Upper lobe of left lung (tissue), 6 donors: Measurements from ENCODE around the gene TPP2. TPM values are rescaled to one million over a fixed set of nuclear protein-coding genes. Genes with fewer than 3 reads are reported as not detected.

Source experiments
- ATAC-seq, 2 donors: fragments of 200-7000 bp; cut with Tn5 transposase; one replicate each; pipeline ENCODE4 v1.9.1; 2022; ENCODE audit warnings: mild to moderate bottlenecking in 2 of 2, moderate library complexity in 2 of 2; ENCODE audit not compliant: low FRiP score in 2 of 2
- DNase-seq, 2 donors: peaks; one replicate each; pipeline ENCODE4 v3.0.0-alpha.2; 2019 to 2020
- H3K27ac ChIP-seq, 4 donors: fragments of 200-600 bp; sonication (generic); one replicate each; pipeline ENCODE4 v1.5.1; 2016 to 2019
- H3K27me3 ChIP-seq, 4 donors: fragments of 200-600 bp; sonication (generic); one replicate each; pipeline ENCODE4 v1.5.1; 2017 to 2019
- H3K36me3 ChIP-seq, 4 donors: fragments of 200-600 bp; sonication (generic); one replicate each; pipeline ENCODE4 v1.5.1; 2016 to 2019
- H3K4me1 ChIP-seq, 4 donors: fragments of 200-600 bp; sonication (generic); one replicate each; pipeline ENCODE4 v1.5.1; 2018 to 2019
- H3K4me3 ChIP-seq, 4 donors: fragments of 200-600 bp; sonication (generic); one replicate each; pipeline ENCODE4 v1.5.1; 2017 to 2019; ENCODE audit warnings: mild to moderate bottlenecking in 2 of 4, moderate library complexity in 1 of 4
- H3K9me3 ChIP-seq, 4 donors: fragments of 200-600 bp; sonication (generic); one replicate each; pipeline ENCODE4 v1.5.1; 2018 to 2019
- EP300 ChIP-seq, 4 donors: sonication (generic); formaldehyde crosslinking; IDR thresholded peaks; one replicate each; pipeline ENCODE4 v1.5.1; 2017; ENCODE audit warnings: antibody characterized with exemption in 4 of 4, control low read depth in 2 of 4
- POLR2A ChIP-seq, 4 donors: fragments of 450-650 bp; IDR thresholded peaks; one replicate each; pipeline ENCODE4 v1.5.1; 2016 to 2017; ENCODE audit warnings: antibody characterized with exemption in 4 of 4, mild to moderate bottlenecking in 2 of 4
- POLR2AphosphoS5 ChIP-seq, 2 donors: sonication (generic); formaldehyde crosslinking; IDR thresholded peaks; one replicate each; pipeline ENCODE4 v1.5.1; 2017; ENCODE audit warnings: antibody characterized with exemption in 2 of 2
- WGBS, 2 donors: methylation state at CpG; one replicate each; pipeline ENCODE4 v1.1.5; 2017 to 2018; 5-methylcytosine and 5-hydroxymethylcytosine counted together
- total RNA-seq, 6 donors: library from RNA; depleted of rRNA in 4 of 6; stranded (reverse); fragments of >200 nt in 4 of 6; gene quantifications; one replicate each; pipeline versions ENCODE4 v1.1.0 to v1.2.1, GENCODE V29; 2016 to 2021
- TF ChIP-seq, protein P1 (sequence below), 6 experiments: fragments of 450-650 bp in 4 of 6; fragments of 200-600 bp in 2 of 6; sonication (generic) in 2 of 6; IDR thresholded peaks; one replicate each; pipeline ENCODE4 v1.5.1; 2016 to 2019; ENCODE audit warnings: antibody characterized with exemption in 6 of 6
- donor health status: DM: no; HTN: no; CAD: no; lungs with moderate emphysema.
- donor health status: DM: no; HTN: yes; CAD: no; lungs with severe emphysema.

TPP2 gene
- total RNA-seq, 6 donors from 2014 or later: 30.8 to 69.1 (median 41.2) TPM

DNA sequence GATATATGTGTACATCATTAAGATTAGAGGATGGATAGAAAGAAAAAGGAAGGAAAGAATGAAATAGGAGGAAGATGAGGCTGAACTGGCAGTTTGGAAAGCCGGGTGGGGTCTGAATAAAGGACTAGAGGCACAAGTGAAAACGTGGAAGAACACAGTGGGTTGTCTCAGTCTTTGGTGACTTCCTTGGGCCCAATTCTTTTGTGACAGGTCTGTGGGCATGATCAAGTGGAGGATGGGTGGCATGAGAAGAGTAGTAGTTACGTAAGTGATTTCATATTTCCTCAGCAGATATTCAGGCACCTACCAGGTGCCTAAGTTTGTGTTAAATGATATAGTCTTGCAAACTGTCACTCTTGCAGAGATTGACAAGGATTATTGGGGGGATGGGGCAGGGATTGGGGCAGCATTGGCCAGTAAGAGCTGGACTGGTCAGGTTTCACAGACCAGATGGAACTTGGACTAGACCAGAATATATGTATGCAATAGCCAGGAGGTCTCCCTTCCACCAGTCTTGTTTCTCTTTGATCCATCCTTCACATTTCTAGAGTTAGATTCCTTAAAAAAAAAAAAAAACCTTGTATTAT, 2.7 kb downstream of the TPP2 start:
- Histone ChIP-seq H3K36me3 (no peaks in the 10 kb centered on the region), H3K9me3 (no peaks in the 10 kb centered on the region), H3K27me3 (no peaks in the 10 kb centered on the region), H3K4me3 (no peak overlapping the region), H3K4me1 (peaks cover 26 to 48% (median 36%) of the 10 kb centered on the region in 4 donors), H3K27ac (no peak overlapping the region)
- ATAC-seq: no peak
- TF ChIP-seq, protein P1, sequence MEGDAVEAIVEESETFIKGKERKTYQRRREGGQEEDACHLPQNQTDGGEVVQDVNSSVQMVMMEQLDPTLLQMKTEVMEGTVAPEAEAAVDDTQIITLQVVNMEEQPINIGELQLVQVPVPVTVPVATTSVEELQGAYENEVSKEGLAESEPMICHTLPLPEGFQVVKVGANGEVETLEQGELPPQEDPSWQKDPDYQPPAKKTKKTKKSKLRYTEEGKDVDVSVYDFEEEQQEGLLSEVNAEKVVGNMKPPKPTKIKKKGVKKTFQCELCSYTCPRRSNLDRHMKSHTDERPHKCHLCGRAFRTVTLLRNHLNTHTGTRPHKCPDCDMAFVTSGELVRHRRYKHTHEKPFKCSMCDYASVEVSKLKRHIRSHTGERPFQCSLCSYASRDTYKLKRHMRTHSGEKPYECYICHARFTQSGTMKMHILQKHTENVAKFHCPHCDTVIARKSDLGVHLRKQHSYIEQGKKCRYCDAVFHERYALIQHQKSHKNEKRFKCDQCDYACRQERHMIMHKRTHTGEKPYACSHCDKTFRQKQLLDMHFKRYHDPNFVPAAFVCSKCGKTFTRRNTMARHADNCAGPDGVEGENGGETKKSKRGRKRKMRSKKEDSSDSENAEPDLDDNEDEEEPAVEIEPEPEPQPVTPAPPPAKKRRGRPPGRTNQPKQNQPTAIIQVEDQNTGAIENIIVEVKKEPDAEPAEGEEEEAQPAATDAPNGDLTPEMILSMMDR (IDR thresholded peaks at IDR 0.05): no peak
- TF ChIP-seq EP300 (IDR thresholded peaks at IDR 0.05) (no peak), POLR2AphosphoS5 (IDR thresholded peaks at IDR 0.05) (no peak), POLR2A (IDR thresholded peaks at IDR 0.05) (no peak)
- WGBS, 2 donors: 51 to 60% methylated on average over 3 of the region's 3 CpGs
- DNase-seq: no peak

DNA sequence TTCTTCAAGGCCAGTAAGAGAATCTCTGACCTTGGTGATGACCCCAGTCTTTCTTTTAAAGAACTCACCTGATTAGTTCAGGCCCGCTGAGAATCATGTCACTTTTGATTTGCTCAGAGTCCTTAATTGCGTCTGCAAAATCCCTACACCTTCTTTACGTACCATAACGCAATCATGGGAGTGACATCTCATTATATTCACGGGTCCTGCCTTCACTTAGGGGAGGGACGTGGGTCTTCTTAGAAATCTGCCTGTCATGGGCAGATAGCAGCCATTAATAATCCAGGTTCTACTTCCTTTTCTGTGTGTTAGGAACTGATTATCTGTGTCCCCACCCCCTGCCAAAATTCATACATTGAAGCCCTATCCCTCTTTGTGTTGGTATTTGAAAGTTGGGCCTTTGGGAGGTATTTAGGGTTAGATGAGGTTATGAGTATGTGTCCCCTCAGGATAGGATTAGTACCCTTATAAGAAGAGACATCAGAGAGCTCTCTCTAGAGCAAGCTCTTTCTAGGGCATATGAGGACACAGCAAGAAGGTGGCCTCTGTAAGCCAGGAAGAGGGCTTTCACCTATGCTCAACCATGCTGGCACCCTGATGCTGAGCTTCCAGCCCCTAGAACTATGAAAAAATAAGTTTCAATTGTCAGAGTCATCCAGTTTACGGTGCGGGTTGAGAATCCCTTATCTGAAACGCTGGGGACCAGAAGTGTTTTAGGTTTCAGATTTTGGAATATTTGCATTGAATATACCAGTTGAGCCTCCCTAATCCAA, 9.9 kb downstream of the TPP2 start:
- no peak for DNase-seq
- WGBS, 2 donors: 88 to 95% methylated on average over 9 of the region's 9 CpGs
- Histone ChIP-seq H3K4me3 (no peak overlapping the region), H3K9me3 (no peaks in the 10 kb centered on the region), H3K27me3 (no peaks in the 10 kb centered on the region), H3K27ac (no peak overlapping the region), H3K36me3 (peaks cover 0 to 64% (median 18%) of the 10 kb centered on the region in 4 donors), H3K4me1 (peaks cover 0 to 12% (median 3%) of the 10 kb centered on the region in 4 donors)
- ATAC-seq: no peak
- TF ChIP-seq EP300 (IDR thresholded peaks at IDR 0.05) (no peak), POLR2A (IDR thresholded peaks at IDR 0.05) (no peak), POLR2AphosphoS5 (IDR thresholded peaks at IDR 0.05) (no peak)
- TF ChIP-seq, protein P1 (IDR thresholded peaks at IDR 0.05): no peak

DNA sequence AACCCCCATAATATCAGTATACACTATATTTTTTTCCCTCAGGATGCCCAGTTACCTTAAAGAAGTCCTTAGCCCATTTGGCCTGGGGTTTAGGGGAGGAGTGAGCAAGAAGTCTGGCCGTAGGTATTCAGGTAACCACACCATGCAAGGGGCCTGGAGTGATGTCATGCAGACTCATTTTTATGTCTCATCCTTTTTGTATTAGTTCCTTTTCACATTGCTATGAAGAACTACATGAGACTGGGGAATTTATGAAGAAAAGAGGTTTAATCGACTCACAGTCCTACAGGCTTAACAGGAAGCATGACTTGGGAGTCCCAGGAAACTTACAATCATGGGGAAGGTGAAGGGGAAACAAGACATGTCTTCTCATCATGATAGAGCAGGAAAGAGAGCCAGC, 12.2 kb downstream of the TPP2 start:
- DNase-seq (no peak), ATAC-seq (no peak)
- Histone ChIP-seq H3K4me3 (no peak overlapping the region), H3K36me3 (peaks cover 0 to 65% (median 18%) of the 10 kb centered on the region in 4 donors), H3K4me1 (peaks cover 0 to 13% (median 2%) of the 10 kb centered on the region in 4 donors), H3K27me3 (no peaks in the 10 kb centered on the region), H3K27ac (no peak overlapping the region), H3K9me3 (no peaks in the 10 kb centered on the region)
- TF ChIP-seq POLR2A (IDR thresholded peaks at IDR 0.05) (no peak), EP300 (IDR thresholded peaks at IDR 0.05) (no peak), POLR2AphosphoS5 (IDR thresholded peaks at IDR 0.05) (no peak)
- TF ChIP-seq, protein P1 (IDR thresholded peaks at IDR 0.05): no peak
- 88 to 91% methylated on average over 2 of the region's 2 CpGs for WGBS, 2 donors

DNA sequence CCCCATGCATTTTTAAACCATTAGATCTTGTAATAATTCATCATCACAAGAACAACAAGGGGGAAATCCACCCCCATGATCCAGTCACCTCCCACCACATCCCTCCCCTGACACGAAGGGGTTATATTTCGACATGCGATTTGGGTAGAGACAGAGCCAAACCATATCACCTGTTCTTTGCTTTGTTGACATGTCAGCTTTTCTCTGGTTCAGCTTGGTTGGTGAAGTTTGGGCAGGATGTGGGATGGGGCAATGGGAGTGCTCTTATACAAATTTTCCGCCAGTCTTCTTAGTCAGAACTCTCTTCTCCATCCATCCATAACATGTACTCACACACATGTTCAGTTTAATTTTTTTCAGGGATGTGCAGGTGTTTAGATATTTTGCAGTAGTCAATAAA, 12.9 kb downstream of the TPP2 start:
- WGBS, 2 donors: 93 to 95% methylated on average over 4 of the region's 4 CpGs
- DNase-seq: no peak
- Histone ChIP-seq H3K9me3 (no peaks in the 10 kb centered on the region), H3K27me3 (no peaks in the 10 kb centered on the region), H3K36me3 (peaks cover under 1 to 64% (median 21%) of the 10 kb centered on the region in 4 donors), H3K4me3 (no peak overlapping the region), H3K27ac (no peak overlapping the region), H3K4me1 (peaks cover 0 to 12% (median 0%) of the 10 kb centered on the region in 4 donors)
- no peak for ATAC-seq
- TF ChIP-seq, protein P1 (IDR thresholded peaks at IDR 0.05): no peak
- TF ChIP-seq POLR2A (IDR thresholded peaks at IDR 0.05): no peak
- no peak for TF ChIP-seq POLR2AphosphoS5 (IDR thresholded peaks at IDR 0.05)
- TF ChIP-seq EP300 (IDR thresholded peaks at IDR 0.05): no peak
